Measurements from ENCODE around the gene DOLK. TPM values are rescaled to one million over a fixed set of nuclear protein-coding genes. Genes with fewer than 3 reads are reported as not detected.

Gene DOLK
- total and polyA plus RNA-seq, 11 donors = 7.8 to 15.6 (median 10.6) TPM

DNA sequence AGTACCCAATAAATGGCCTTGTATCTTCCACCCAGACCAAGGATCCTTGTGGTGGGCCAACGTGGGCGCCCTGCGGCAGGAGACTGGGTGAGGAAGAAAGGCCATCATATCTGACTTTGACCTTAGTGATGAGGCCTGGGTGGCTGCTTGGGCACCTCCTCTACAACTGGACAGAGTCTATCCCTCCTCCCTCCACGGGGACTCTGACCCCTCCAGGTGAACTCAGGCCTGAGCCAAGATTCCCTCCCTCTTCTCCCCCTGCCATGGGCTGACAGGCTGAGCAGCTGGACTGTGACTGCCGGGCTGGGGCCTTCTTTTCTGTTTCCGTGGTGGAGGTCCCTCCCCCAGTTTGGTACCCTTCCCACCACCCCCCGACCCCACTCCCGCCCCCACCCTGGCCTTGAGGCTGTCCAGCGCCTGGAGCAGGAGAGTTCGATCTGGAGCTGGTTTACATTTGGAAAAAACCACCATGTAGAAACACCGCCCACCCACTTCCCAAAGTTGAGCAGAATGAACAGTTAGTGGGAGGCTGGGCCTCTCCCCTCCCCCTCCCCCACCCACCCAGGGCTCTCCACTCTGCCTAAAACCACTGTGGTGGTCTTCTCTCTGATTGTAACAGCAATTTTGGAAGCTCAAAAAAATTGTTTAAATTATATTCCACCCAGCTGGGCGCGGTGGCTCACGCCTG, 27.9 kb downstream of the DOLK start:
- Histone ChIP-seq H3K4me3 (no peak overlapping the region), H3K27ac (peak overlapping the region in 9 of 12 donors; percentile 13 to 91 (median 85)), H3K4me1 (peaks cover 16 to 77% (median 55%) of the 10 kb centered on the region in 12 donors), H3K36me3 (peaks cover 0 to 30% (median 19%) of the 10 kb centered on the region in 9 donors), H3K9me3 (no peaks in the 10 kb centered on the region), H3K27me3 (no peaks in the 10 kb centered on the region)
- no peak for ATAC-seq
- TF ChIP-seq, protein P1, sequence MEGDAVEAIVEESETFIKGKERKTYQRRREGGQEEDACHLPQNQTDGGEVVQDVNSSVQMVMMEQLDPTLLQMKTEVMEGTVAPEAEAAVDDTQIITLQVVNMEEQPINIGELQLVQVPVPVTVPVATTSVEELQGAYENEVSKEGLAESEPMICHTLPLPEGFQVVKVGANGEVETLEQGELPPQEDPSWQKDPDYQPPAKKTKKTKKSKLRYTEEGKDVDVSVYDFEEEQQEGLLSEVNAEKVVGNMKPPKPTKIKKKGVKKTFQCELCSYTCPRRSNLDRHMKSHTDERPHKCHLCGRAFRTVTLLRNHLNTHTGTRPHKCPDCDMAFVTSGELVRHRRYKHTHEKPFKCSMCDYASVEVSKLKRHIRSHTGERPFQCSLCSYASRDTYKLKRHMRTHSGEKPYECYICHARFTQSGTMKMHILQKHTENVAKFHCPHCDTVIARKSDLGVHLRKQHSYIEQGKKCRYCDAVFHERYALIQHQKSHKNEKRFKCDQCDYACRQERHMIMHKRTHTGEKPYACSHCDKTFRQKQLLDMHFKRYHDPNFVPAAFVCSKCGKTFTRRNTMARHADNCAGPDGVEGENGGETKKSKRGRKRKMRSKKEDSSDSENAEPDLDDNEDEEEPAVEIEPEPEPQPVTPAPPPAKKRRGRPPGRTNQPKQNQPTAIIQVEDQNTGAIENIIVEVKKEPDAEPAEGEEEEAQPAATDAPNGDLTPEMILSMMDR (IDR thresholded peaks at IDR 0.05) = no peak
- TF ChIP-seq POLR2A (IDR thresholded peaks at IDR 0.05) = no peak
- WGBS, 4 donors = 81 to 92% (median 86%) methylated on average over 12 to 14 of the region's 14 CpGs
- no peak for DNase-seq
- intact Hi-C loops (cut with DNase I) = loop anchor here in 5 of 10 donors (5.0 kb wide), 1 partner anchor 37 kb away; the partner anchor contains the start of genes KYAT1 (in 5 of the 5) and LRRC8A (in 5 of the 5)

DNA sequence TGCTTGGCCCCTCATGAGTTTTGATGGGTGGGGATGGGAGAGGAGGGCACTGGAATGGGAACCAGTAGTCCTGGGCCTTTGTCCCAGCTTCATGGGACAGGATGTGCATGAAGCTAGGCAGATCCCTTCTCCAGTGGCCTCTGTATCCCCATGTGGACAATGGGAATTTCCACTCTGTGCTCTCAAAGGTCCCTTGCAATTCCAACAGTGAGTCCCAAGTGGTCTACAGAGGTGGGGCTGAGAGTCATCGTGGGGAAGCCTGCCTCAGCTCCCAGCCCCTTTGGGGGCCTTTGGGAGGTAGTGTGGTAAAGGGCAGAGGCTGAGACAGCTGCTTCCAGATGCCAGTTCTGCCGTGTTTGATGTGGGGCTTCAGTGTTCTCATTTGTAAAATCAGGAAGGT, 28.5 kb downstream of the DOLK start:
- 45 to 66% (median 57%) methylated on average over 2 of the region's 2 CpGs for WGBS, 4 donors
- no peaks in the 10 kb centered on the region for H3K27me3 ChIP-seq
- H3K36me3 ChIP-seq = peaks cover 0 to 33% (median 20%) of the 10 kb centered on the region in 9 donors
- intact Hi-C loops (cut with DNase I) = loop anchor here in 2 of 10 donors (5.0 kb wide), 1 partner anchor 37 kb away; the partner anchor contains the start of genes KYAT1 (in 2 of the 2) and LRRC8A (in 2 of the 2)
- TF ChIP-seq, protein P1 (IDR thresholded peaks at IDR 0.05) = no peak
- no peak for TF ChIP-seq POLR2A (IDR thresholded peaks at IDR 0.05)
- peak overlapping the region in 8 of 12 donors; percentile 13 to 91 (median 81) for H3K27ac ChIP-seq
- H3K9me3 ChIP-seq = no peaks in the 10 kb centered on the region
- DNase-seq (no peak), ATAC-seq (no peak)
- H3K4me1 ChIP-seq = peaks cover 16 to 83% (median 61%) of the 10 kb centered on the region in 12 donors
- H3K4me3 ChIP-seq = no peak overlapping the region

DNA sequence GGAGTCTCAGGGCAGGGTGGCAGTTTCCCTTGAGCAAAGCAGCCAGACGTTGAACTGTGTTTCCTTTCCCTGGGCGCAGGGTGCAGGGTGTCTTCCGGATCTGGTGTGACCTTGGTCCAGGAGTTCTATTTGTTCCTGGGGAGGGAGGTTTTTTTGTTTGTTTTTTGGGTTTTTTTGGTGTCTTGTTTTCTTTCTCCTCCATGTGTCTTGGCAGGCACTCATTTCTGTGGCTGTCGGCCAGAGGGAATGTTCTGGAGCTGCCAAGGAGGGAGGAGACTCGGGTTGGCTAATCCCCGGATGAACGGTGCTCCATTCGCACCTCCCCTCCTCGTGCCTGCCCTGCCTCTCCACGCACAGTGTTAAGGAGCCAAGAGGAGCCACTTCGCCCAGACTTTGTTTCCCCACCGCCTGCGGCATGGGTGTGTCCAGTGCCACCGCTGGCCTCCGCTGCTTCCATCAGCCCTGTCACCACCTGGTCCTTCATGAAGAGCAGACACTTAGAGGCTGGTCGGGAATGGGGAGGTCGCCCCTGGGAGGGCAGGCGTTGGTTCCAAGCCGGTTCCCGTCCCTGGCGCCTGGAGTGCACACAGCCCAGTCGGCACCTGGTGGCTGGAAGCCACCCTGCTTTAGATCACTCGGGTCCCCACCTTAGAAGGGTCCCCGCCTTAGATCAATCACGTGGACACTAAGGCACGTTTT, 30.1 kb downstream of the DOLK start:
- Histone ChIP-seq H3K36me3 (peaks cover 0 to 36% (median 20%) of the 10 kb centered on the region in 9 donors), H3K27me3 (no peaks in the 10 kb centered on the region), H3K9me3 (no peaks in the 10 kb centered on the region), H3K4me3 (no peak overlapping the region), H3K4me1 (peaks cover 16 to 92% (median 70%) of the 10 kb centered on the region in 12 donors), H3K27ac (peak overlapping the region; percentile 75 to 86 (median 80))
- DNase-seq (peak; percentile 78 to 88 (median 86)), ATAC-seq (peak; percentile 12 to 60 (median 56))
- 40 to 56% (median 55%) methylated on average over 20 to 26 of the region's 26 CpGs for WGBS, 4 donors
- TF ChIP-seq, protein P1 (IDR thresholded peaks at IDR 0.05) = no peak
- no peak for TF ChIP-seq POLR2A (IDR thresholded peaks at IDR 0.05)
- intact Hi-C loops (cut with DNase I) = loop anchor here in 3 of 10 donors (2.0 to 5.0 kb wide), 2 partner anchors 34 to 35 kb away; partner anchors contain the start of genes LRRC8A (in 3 of the 3) and KYAT1 (in 2 of the 3)

DNA sequence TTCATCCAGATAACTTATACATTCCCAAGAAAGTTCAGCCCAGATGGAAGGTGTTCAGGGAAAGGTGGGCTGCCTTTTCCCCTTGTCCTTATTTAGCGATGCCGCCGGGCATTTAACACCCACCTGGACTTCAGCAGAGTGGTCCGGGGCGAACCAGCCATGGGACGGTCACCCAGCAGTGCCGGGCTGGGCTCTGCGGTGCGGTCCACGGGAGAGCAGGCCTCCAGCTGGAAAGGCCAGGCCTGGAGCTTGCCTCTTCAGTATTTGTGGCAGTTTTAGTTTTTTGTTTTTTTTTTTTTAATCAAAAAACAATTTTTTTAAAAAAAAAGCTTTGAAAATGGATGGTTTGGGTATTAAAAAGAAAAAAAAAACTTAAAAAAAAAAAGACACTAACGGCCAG, 30.7 kb downstream of the DOLK start:
- intact Hi-C loops (cut with DNase I) = loop anchor here in 3 of 10 donors (2.0 to 5.0 kb wide), 2 partner anchors 34 kb away; partner anchors contain the start of genes LRRC8A (in 3 of the 3) and KYAT1 (in 2 of the 3)
- no peak for ATAC-seq

More for the DNA sequence above, 30.7 kb downstream of the DOLK start:
- Histone ChIP-seq H3K9me3 (no peaks in the 10 kb centered on the region), H3K27me3 (no peaks in the 10 kb centered on the region), H3K4me1 (peaks cover 18 to 92% (median 72%) of the 10 kb centered on the region in 12 donors), H3K27ac (peak overlapping the region; percentile 75 to 86 (median 80)), H3K36me3 (peaks cover 0 to 37% (median 20%) of the 10 kb centered on the region in 9 donors), H3K4me3 (no peak overlapping the region)
- TF ChIP-seq POLR2A (IDR thresholded peaks at IDR 0.05) = no peak
- TF ChIP-seq, protein P1 (IDR thresholded peaks at IDR 0.05) = no peak
- DNase-seq = no peak
- 78 to 90% (median 83%) methylated on average over 11 of the region's 11 CpGs for WGBS, 4 donors

Measured in heart left ventricle (tissue), 16 donors.